HepG2 (cell line): ENCODE data around the gene CBX2. TPM values are rescaled to one million over a fixed set of nuclear protein-coding genes. Genes with fewer than 3 reads are reported as not detected.

Experiments
- AGO1 ChIP-seq: fragments of 200-400 bp; formaldehyde crosslinking; IDR thresholded peaks from 2 replicates; pipeline ENCODE4 v1.6.1; 2017; ENCODE audit warnings: mild to moderate bottlenecking, low read depth, low read length, moderate library complexity; ENCODE audit not compliant: poor library complexity, severe bottlenecking
- ATAD3A ChIP-seq: sonication (generic); formaldehyde crosslinking; IDR thresholded peaks from 2 replicates; pipeline ENCODE4 v1.4.0; 2020; ENCODE audit warnings: missing genetic modification reagents
- FOXO1 ChIP-seq: sonication (generic); formaldehyde crosslinking; IDR thresholded peaks from 2 replicates; pipeline ENCODE4 v1.4.0; 2020; ENCODE audit warnings: missing genetic modification reagents
- HIC2 ChIP-seq: sonication (generic); formaldehyde crosslinking; IDR thresholded peaks from 2 replicates; pipeline ENCODE4 v1.9.0; 2022; ENCODE audit warnings: low read depth, missing genetic modification reagents
- MEIS1 ChIP-seq: sonication (generic); formaldehyde crosslinking; IDR thresholded peaks from 2 replicates; pipeline ENCODE4 v1.9.0; 2021; ENCODE audit warnings: mild to moderate bottlenecking, missing genetic modification reagents, moderate library complexity, borderline replicate concordance
- PHF8 ChIP-seq: sonication (generic); formaldehyde crosslinking; IDR thresholded peaks from 2 replicates; pipeline ENCODE4 v1.5.0; 2020; ENCODE audit warnings: missing genetic modification reagents
- PLRG1 ChIP-seq: fragments of 450-650 bp; conservative IDR thresholded peaks from 2 replicates; pipeline ENCODE4 v1.6.1; 2016
- SRSF4 ChIP-seq: fragments of 200-400 bp; formaldehyde crosslinking; IDR thresholded peaks from one replicate; pipeline ENCODE4 v1.6.1; 2018; ENCODE audit warnings: mild to moderate bottlenecking, low read depth, low read length, moderate library complexity; ENCODE audit not compliant: poor library complexity, severe bottlenecking
- ZBTB42 ChIP-seq: sonication (generic); formaldehyde crosslinking; IDR thresholded peaks from 2 replicates; pipeline ENCODE4 v1.5.0; 2020; ENCODE audit warnings: mild to moderate bottlenecking, missing genetic modification reagents
- ZBTB44 ChIP-seq: sonication (generic); formaldehyde crosslinking; IDR thresholded peaks from 2 replicates; pipeline ENCODE4 v1.4.0; 2020; ENCODE audit warnings: missing genetic modification reagents
- ZFX ChIP-seq: sonication (generic); formaldehyde crosslinking; IDR thresholded peaks from 2 replicates; pipeline ENCODE4 v1.4.0; 2020; ENCODE audit warnings: mild to moderate bottlenecking, low read depth, missing genetic modification reagents, moderate library complexity
- ZNF276 ChIP-seq: sonication (generic); formaldehyde crosslinking; IDR thresholded peaks from 2 replicates; pipeline ENCODE4 v1.4.0; 2020; ENCODE audit warnings: mild to moderate bottlenecking, low read depth, missing genetic modification reagents
- ZNF343 ChIP-seq: sonication (generic); formaldehyde crosslinking; IDR thresholded peaks from 2 replicates; pipeline ENCODE4 v1.4.0; 2020; ENCODE audit warnings: mild to moderate bottlenecking, missing genetic modification reagents
- ZNF7 ChIP-seq: IDR thresholded peaks from 2 replicates; pipeline ENCODE4 v1.6.1; 2016; ENCODE audit warnings: missing biosample characterization, missing genetic modification reagents
- ZNF724P ChIP-seq: sonication (generic); formaldehyde crosslinking; IDR thresholded peaks from 2 replicates; pipeline ENCODE4 v1.8.0; 2022; ENCODE audit warnings: missing genetic modification reagents, borderline replicate concordance
- ZNF777 ChIP-seq: sonication (generic); formaldehyde crosslinking; IDR thresholded peaks from 2 replicates; pipeline ENCODE4 v1.4.0; 2020; ENCODE audit warnings: missing genetic modification reagents
- ZNF800 ChIP-seq: sonication (generic); formaldehyde crosslinking; IDR thresholded peaks from 2 replicates; pipeline ENCODE4 v1.4.0; 2020; ENCODE audit warnings: missing genetic modification reagents
- ZSCAN21 ChIP-seq: sonication (generic); formaldehyde crosslinking; IDR thresholded peaks from 2 replicates; pipeline ENCODE4 v1.8.0; 2022; ENCODE audit warnings: mild to moderate bottlenecking, missing genetic modification reagents, moderate library complexity, borderline replicate concordance
- polyA plus RNA-seq, 8 experiments: library from polyadenylated mRNA; depleted of rRNA in 3 of 8; stranded (reverse) in 7 of 8; unstranded in 1 of 8; fragments of >200 nt; fragmentation: Illumina TruSeq in 4 of 8; extraction: Trizol in 4 of 8; gene quantifications; 2 replicates each; pipeline versions ENCODE4 v1.2.1 to v1.2.3, GENCODE V29; 2011 to 2016; ENCODE audit warnings: low read depth in 4 of 8, missing spikeins in 1 of 8, mixed read lengths in 1 of 8; ENCODE audit not compliant: insufficient read depth in 1 of 8
- total RNA-seq, 5 experiments: library from RNA; depleted of rRNA; stranded (reverse); fragments of >200 nt; fragmentation: Illumina TruSeq; extraction: Trizol; gene quantifications; 2 replicates each; pipeline ENCODE4 v1.2.3, GENCODE V29; 2016; ENCODE audit warnings: low read depth in 1 of 5

CBX2 gene
- total and polyA plus RNA-seq, 2 of the 13 experiments (the other 11 are each of a cell fraction or from before 2014, with no cell fraction given): 14.5 to 31.1 TPM

GRCh38 chr17:79800325-79801155 is 22.6 kb downstream of the CBX2 start (continued):
- TF ChIP-seq AGO1 (peak; percentile 72), ZBTB44 (no peak), PLRG1 (no peak), PHF8 (peak; percentile 50; the same call in 1 of the 2 replicates), ZFX (no peak; the same call in 1 of the 2 replicates), SRSF4 (no peak), FOXO1 (CRISPR knock-in tag) (no peak), MEIS1 (CRISPR knock-in tag) (no peak), HIC2 (CRISPR knock-in tag) (0 out of 2 replicates have a peak, but pooled peaks have one; percentile 44), ZBTB42 (CRISPR knock-in tag) (no peak), ATAD3A (CRISPR knock-in tag) (no peak), ZNF724P (CRISPR knock-in tag) (peak; percentile 58; the same call in 1 of the 2 replicates), ZNF343 (CRISPR knock-in tag) (no peak), ZNF7 (CRISPR knock-in tag) (peak; percentile 47; the same call in 1 of the 2 replicates), ZNF777 (no peak), ZNF800 (CRISPR knock-in tag) (peak; percentile 93; the same call in 1 of the 2 replicates), ZNF276 (CRISPR knock-in tag) (no peak), ZSCAN21 (CRISPR knock-in tag) (0 out of 2 replicates have a peak, but pooled peaks have one; percentile 39)
